K562 (cell line): ENCODE results near the gene NMB.

Experiments used
- FOXK1 ChIP-seq: sonication (generic); formaldehyde crosslinking; IDR thresholded peaks from 2 replicates; pipeline ENCODE4 v1.8.0; 2022; ENCODE audit warnings: missing genetic modification reagents, mild to moderate bottlenecking, borderline replicate concordance
- KAT2B ChIP-seq: IDR thresholded peaks from one replicate; pipeline ENCODE4 v1.6.1; 2012; ENCODE audit warnings: low read depth, mild to moderate bottlenecking, control low read depth, inconsistent platforms, low read length, moderate library complexity
- NCOA6 ChIP-seq: fragments of 450-650 bp; IDR thresholded peaks from 2 replicates; pipeline ENCODE4 v1.6.1; 2017; ENCODE audit warnings: mild to moderate bottlenecking
- NFATC3 ChIP-seq: fragments of 450-650 bp; IDR thresholded peaks from 2 replicates; pipeline ENCODE4 v1.6.1; 2017; ENCODE audit warnings: mild to moderate bottlenecking
- NR3C1 ChIP-seq: sonication (generic); formaldehyde crosslinking; IDR thresholded peaks from 2 replicates; pipeline ENCODE4 v1.8.1; 2022; ENCODE audit warnings: missing genetic modification reagents
- POLR2AphosphoS5 ChIP-seq: IDR thresholded peaks from 2 replicates; pipeline ENCODE4 v1.6.1; 2011; ENCODE audit warnings: mild to moderate bottlenecking, low read depth, low read length, moderate library complexity; ENCODE audit not compliant: control insufficient read depth, insufficient read depth
- ZSCAN29 ChIP-seq: fragments of 450-650 bp; IDR thresholded peaks from 2 replicates; pipeline ENCODE4 v1.6.1; 2017
- TF ChIP-seq, protein P1 (sequence below), 2 experiments: fragments of 450-650 bp in 1 of 2; sonication (generic) in 1 of 2; formaldehyde crosslinking; conservative IDR thresholded peaks; 2 replicates each; pipeline versions ENCODE4 v1.4.0 to v1.8.1; 2020 to 2022; ENCODE audit warnings: mild to moderate bottlenecking in 1 of 2, missing genetic modification reagents in 1 of 2
- TF ChIP-seq, protein P2 (sequence below): fragments of 450-650 bp; IDR thresholded peaks from 2 replicates; pipeline ENCODE4 v1.6.1; 2016; ENCODE audit warnings: low read depth
- TF ChIP-seq, protein P3 (sequence below), 3 experiments: IDR thresholded peaks in 2 of 3; conservative IDR thresholded peaks in 1 of 3; 2 replicates each; pipeline ENCODE4 v1.5.1; 2011 to 2012; ENCODE audit warnings: low read length in 3 of 3, mild to moderate bottlenecking in 3 of 3, control low read depth in 2 of 3, improper control_type of control experiment in 1 of 3, inconsistent platforms in 1 of 3, low read depth in 1 of 3, mixed read lengths in 1 of 3, moderate library complexity in 1 of 3; ENCODE audit not compliant: insufficient read depth in 2 of 3

DNA sequence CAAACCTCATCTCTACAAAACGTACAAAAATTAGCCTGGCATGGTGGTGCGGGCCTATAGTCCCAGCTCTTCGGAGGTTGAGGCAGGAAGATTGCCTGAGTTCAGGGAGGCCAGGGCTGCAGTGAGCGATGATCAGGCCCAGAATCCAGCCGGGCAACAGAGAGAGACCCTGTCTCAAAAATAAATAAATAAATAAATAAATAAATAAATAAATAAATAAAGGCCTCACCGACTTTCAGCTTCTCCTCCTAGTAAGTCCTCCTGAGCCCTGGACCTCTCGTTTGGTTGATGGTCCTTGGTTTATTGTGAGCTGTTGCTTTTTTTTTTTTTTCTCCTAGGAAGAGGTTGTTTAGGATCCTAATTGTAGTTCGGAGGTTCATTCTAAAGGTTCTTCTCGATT is 29.0 kb downstream of the NMB start:
- no peak for TF ChIP-seq NR3C1 (CRISPR knock-in tag)
- no peak for TF ChIP-seq KAT2B
- TF ChIP-seq FOXK1 (CRISPR knock-in tag) = no peak
- TF ChIP-seq, protein P1, sequence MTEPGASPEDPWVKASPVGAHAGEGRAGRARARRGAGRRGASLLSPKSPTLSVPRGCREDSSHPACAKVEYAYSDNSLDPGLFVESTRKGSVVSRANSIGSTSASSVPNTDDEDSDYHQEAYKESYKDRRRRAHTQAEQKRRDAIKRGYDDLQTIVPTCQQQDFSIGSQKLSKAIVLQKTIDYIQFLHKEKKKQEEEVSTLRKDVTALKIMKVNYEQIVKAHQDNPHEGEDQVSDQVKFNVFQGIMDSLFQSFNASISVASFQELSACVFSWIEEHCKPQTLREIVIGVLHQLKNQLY (CRISPR knock-in tag; conservative IDR thresholded peaks at IDR 0.05) = no peak
- no peak for TF ChIP-seq ZSCAN29
- no peak for TF ChIP-seq POLR2AphosphoS5
- TF ChIP-seq NFATC3 = no peak
- TF ChIP-seq, protein P2, sequence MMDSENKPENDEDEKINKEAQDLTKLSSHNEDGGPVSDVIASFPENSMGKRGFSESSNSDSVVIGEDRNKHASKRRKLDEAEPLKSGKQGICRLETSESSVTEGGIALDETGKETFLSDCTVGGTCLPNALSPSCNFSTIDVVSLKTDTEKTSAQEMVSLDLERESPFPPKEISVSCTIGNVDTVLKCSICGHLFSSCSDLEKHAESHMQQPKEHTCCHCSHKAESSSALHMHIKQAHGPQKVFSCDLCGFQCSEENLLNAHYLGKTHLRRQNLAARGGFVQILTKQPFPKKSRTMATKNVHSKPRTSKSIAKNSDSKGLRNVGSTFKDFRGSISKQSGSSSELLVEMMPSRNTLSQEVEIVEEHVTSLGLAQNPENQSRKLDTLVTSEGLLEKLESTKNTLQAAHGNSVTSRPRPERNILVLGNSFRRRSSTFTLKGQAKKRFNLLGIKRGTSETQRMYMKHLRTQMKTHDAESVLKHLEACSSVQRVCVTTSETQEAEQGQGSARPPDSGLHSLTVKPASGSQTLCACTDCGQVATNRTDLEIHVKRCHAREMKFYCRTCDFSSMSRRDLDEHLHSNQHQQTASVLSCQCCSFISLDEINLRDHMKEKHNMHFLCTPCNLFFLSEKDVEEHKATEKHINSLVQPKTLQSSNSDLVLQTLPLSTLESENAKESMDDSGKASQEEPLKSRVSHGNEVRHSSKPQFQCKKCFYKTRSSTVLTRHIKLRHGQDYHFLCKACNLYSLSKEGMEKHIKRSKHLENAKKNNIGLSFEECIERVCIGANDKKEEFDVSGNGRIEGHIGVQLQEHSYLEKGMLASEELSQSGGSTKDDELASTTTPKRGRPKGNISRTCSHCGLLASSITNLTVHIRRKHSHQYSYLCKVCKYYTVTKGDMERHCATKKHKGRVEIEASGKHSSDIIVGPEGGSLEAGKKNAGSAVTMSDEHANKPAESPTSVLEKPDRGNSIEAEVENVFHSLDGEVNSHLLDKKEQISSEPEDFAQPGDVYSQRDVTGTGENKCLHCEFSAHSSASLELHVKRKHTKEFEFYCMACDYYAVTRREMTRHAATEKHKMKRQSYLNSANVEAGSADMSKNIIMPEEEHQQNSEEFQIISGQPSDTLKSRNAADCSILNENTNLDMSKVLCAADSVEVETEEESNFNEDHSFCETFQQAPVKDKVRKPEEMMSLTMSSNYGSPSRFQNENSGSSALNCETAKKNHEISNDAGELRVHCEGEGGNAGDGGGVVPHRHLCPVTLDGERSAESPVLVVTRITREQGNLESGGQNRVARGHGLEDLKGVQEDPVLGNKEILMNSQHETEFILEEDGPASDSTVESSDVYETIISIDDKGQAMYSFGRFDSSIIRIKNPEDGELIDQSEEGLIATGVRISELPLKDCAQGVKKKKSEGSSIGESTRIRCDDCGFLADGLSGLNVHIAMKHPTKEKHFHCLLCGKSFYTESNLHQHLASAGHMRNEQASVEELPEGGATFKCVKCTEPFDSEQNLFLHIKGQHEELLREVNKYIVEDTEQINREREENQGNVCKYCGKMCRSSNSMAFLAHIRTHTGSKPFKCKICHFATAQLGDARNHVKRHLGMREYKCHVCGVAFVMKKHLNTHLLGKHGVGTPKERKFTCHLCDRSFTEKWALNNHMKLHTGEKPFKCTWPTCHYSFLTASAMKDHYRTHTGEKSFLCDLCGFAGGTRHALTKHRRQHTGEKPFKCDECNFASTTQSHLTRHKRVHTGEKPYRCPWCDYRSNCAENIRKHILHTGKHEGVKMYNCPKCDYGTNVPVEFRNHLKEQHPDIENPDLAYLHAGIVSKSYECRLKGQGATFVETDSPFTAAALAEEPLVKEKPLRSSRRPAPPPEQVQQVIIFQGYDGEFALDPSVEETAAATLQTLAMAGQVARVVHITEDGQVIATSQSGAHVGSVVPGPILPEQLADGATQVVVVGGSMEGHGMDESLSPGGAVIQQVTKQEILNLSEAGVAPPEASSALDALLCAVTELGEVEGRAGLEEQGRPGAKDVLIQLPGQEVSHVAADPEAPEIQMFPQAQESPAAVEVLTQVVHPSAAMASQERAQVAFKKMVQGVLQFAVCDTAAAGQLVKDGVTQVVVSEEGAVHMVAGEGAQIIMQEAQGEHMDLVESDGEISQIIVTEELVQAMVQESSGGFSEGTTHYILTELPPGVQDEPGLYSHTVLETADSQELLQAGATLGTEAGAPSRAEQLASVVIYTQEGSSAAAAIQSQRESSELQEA = no peak
- TF ChIP-seq, protein P3, sequence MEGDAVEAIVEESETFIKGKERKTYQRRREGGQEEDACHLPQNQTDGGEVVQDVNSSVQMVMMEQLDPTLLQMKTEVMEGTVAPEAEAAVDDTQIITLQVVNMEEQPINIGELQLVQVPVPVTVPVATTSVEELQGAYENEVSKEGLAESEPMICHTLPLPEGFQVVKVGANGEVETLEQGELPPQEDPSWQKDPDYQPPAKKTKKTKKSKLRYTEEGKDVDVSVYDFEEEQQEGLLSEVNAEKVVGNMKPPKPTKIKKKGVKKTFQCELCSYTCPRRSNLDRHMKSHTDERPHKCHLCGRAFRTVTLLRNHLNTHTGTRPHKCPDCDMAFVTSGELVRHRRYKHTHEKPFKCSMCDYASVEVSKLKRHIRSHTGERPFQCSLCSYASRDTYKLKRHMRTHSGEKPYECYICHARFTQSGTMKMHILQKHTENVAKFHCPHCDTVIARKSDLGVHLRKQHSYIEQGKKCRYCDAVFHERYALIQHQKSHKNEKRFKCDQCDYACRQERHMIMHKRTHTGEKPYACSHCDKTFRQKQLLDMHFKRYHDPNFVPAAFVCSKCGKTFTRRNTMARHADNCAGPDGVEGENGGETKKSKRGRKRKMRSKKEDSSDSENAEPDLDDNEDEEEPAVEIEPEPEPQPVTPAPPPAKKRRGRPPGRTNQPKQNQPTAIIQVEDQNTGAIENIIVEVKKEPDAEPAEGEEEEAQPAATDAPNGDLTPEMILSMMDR (IDR thresholded peaks at IDR 0.05 in 2 of 3, conservative IDR thresholded peaks at IDR 0.05 in 1 of 3; ENCODE audit: insufficient read depth in 2 of 3, low read depth in 1 of 3, low read length in 3 of 3) = no peak
- TF ChIP-seq NCOA6 = no peak
